Thoracic aorta (tissue), 2 donors: Measurements from ENCODE around the gene LSM2. TPM values are rescaled to one million over a fixed set of nuclear protein-coding genes. Genes with fewer than 3 reads are reported as not detected.

ENCODE experiments used
- ATAC-seq: fragments of 150-250 bp; one replicate; pipeline ENCODE4 v1.8.0; 2017; ENCODE audit warnings: low read depth; ENCODE audit not compliant: insufficient number of reproducible peaks, low FRiP score
- DNase-seq: peaks from one replicate; pipeline ENCODE4 v3.0.0-alpha.2; 2020; ENCODE audit warnings: low spot score
- H3K27ac ChIP-seq, 2 donors: fragments of 200-600 bp; sonication (generic); 1 replicate in 1 of 2; 2 replicates in 1 of 2; pipeline ENCODE4 v1.5.1; 2016; ENCODE audit warnings: mild to moderate bottlenecking in 2 of 2, moderate library complexity in 2 of 2
- H3K27me3 ChIP-seq: fragments of 200-600 bp; sonication (generic); replicated peaks from 2 replicates; pipeline ENCODE4 v1.6.0; 2016; ENCODE audit warnings: mild to moderate bottlenecking; ENCODE audit not compliant: insufficient read depth
- H3K36me3 ChIP-seq: fragments of 200-600 bp; sonication (generic); one replicate; pipeline ENCODE4 v1.5.1; 2016
- H3K4me1 ChIP-seq, 2 donors: fragments of 200-600 bp; sonication (generic); 1 replicate in 1 of 2; 2 replicates in 1 of 2; pipeline versions ENCODE4 v1.5.1 to v1.6.0; 2016; ENCODE audit warnings: low read depth in 2 of 2, mild to moderate bottlenecking in 1 of 2; ENCODE audit not compliant: control insufficient read depth in 1 of 2
- H3K4me3 ChIP-seq: fragments of 200-600 bp; sonication (generic); 2 replicates; pipeline ENCODE4 v1.5.1; 2016; ENCODE audit warnings: mild to moderate bottlenecking
- H3K9me3 ChIP-seq: fragments of 200-600 bp; sonication (generic); 2 replicates; pipeline ENCODE4 v1.5.1; 2016
- CTCF ChIP-seq: fragments of 200-600 bp; sonication (generic); IDR thresholded peaks from one replicate; pipeline ENCODE4 v1.5.1; 2019; ENCODE audit warnings: antibody characterized with exemption
- total RNA-seq, 2 donors: library from RNA; depleted of rRNA; stranded (reverse); fragments of >200 nt; gene quantifications; one replicate each; pipeline versions ENCODE4 v1.1.0 to v1.2.3, GENCODE V29; 2016

LSM2 gene
- total RNA-seq, 2 donors from 2014 or later, result 21.2 to 40.1 TPM

- Histone ChIP-seq H3K36me3 (peaks cover 4% of the 10 kb centered on the region), H3K9me3 (no peaks in the 10 kb centered on the region), H3K4me3 (no peak overlapping the region), H3K27ac (no peak overlapping the region), H3K4me1 (peaks cover 14 to 20% of the 10 kb centered on the region in 2 donors), H3K27me3 (no peaks in the 10 kb centered on the region)
- ATAC-seq (no peak), DNase-seq (no peak)
- no peak for TF ChIP-seq CTCF
Observed at GRCh38 chr6:31792090-31792374, 14.7 kb downstream of the LSM2 start.

- Histone ChIP-seq H3K4me1 (peaks cover 14 to 19% of the 10 kb centered on the region in 2 donors), H3K9me3 (no peaks in the 10 kb centered on the region), H3K27ac (no peak overlapping the region), H3K27me3 (no peaks in the 10 kb centered on the region), H3K36me3 (peaks cover 4% of the 10 kb centered on the region), H3K4me3 (no peak overlapping the region)
- DNase-seq (no peak), ATAC-seq (no peak)
- peak; percentile 37 for TF ChIP-seq CTCF
Observed at GRCh38 chr6:31791324-31792089, 15.3 kb downstream of the LSM2 start.

GRCh38 chr6:31785475-31785874, 21.3 kb downstream of the LSM2 start:
- Histone ChIP-seq H3K4me1 (no peaks in the 10 kb centered on the region), H3K36me3 (peaks cover 41% of the 10 kb centered on the region), H3K27ac (no peak overlapping the region), H3K27me3 (no peaks in the 10 kb centered on the region), H3K9me3 (no peaks in the 10 kb centered on the region), H3K4me3 (no peak overlapping the region)
- ATAC-seq (no peak), DNase-seq (no peak)
- no peak for TF ChIP-seq CTCF

- TF ChIP-seq CTCF, result no peak
- ATAC-seq (no peak), DNase-seq (no peak)
- peaks cover 50% of the 10 kb centered on the region for H3K36me3 ChIP-seq
- H3K4me1 ChIP-seq, result no peaks in the 10 kb centered on the region
- no peaks in the 10 kb centered on the region for H3K9me3 ChIP-seq
- H3K4me3 ChIP-seq, result no peak overlapping the region
- H3K27ac ChIP-seq, result no peak overlapping the region
- H3K27me3 ChIP-seq, result no peaks in the 10 kb centered on the region
Observed at GRCh38 chr6:31784098-31784925, 22.5 kb downstream of the LSM2 start.

- peaks cover 50% of the 10 kb centered on the region for H3K36me3 ChIP-seq
Observed at GRCh38 chr6:31782126-31782855, 24.5 kb downstream of the LSM2 start.

More at GRCh38 chr6:31782126-31782855, 24.5 kb downstream of the LSM2 start:
- peaks cover under 1% of the 10 kb centered on the region in 2 donors for H3K4me1 ChIP-seq
- no peak for DNase-seq
- H3K9me3 ChIP-seq, result no peaks in the 10 kb centered on the region
- no peak for ATAC-seq
- no peak overlapping the region for H3K27ac ChIP-seq
- no peak for TF ChIP-seq CTCF
- H3K4me3 ChIP-seq, result no peak overlapping the region
- no peaks in the 10 kb centered on the region for H3K27me3 ChIP-seq
